Aorta (tissue), 5 donors: ENCODE data around the gene ALPP. TPM values are rescaled to one million over a fixed set of nuclear protein-coding genes. Genes with fewer than 3 reads are reported as not detected.

Source experiments
- ATAC-seq: fragments of 200-7000 bp; cut with Tn5 transposase; one replicate; pipeline ENCODE4 v1.9.1; 2022; ENCODE audit warnings: moderate library complexity; ENCODE audit not compliant: low FRiP score
- DNase-seq, 2 donors: peaks; one replicate each; pipeline ENCODE4 v3.0.0-alpha.2; 2020
- H3K27ac ChIP-seq, 2 donors: one replicate each; pipeline ENCODE4 v1.5.1; 2013; ENCODE audit warnings: low read length in 2 of 2, mild to moderate bottlenecking in 2 of 2, moderate library complexity in 2 of 2, control low read depth in 1 of 2, inconsistent platforms in 1 of 2, low read depth in 1 of 2
- H3K27me3 ChIP-seq, 2 donors: one replicate each; pipeline ENCODE4 v1.6.1; 2013; ENCODE audit warnings: control low read depth in 1 of 2, low read length in 1 of 2, mild to moderate bottlenecking in 1 of 2, moderate library complexity in 1 of 2; ENCODE audit not compliant: insufficient read depth in 2 of 2, control insufficient read depth in 1 of 2
- H3K36me3 ChIP-seq, 2 donors: one replicate each; pipeline ENCODE4 v1.6.1; 2013; ENCODE audit warnings: control low read depth in 1 of 2, low read length in 1 of 2, mild to moderate bottlenecking in 1 of 2; ENCODE audit not compliant: insufficient read depth in 2 of 2, control insufficient read depth in 1 of 2
- H3K4me1 ChIP-seq, 2 donors: one replicate each; pipeline ENCODE4 v1.6.1; 2013; ENCODE audit warnings: low read length in 2 of 2, control low read depth in 1 of 2, mild to moderate bottlenecking in 1 of 2, moderate library complexity in 1 of 2; ENCODE audit not compliant: insufficient read depth in 2 of 2, control insufficient read depth in 1 of 2
- H3K4me3 ChIP-seq, 2 donors: one replicate each; pipeline ENCODE4 v1.5.1; 2013; ENCODE audit warnings: low read length in 2 of 2, control low read depth in 1 of 2, mild to moderate bottlenecking in 1 of 2
- H3K9me3 ChIP-seq: one replicate; pipeline ENCODE4 v1.6.1; 2013; ENCODE audit warnings: mild to moderate bottlenecking, low read length; ENCODE audit not compliant: control insufficient read depth
- WGBS, 2 donors: extraction: QIAGEN DNeasy Blood & Tissue Kit; methylation state at CpG; one replicate each; pipeline ENCODE4 v1.1.7; 2013; 5-methylcytosine and 5-hydroxymethylcytosine counted together
- intact Hi-C, 2 donors: fragments of 100-400 bp; cut with DNase I; formaldehyde crosslinking; loops; one replicate each; pipeline versions ENCODE4 v1.14.2 to v1.15.0; 2022
- polyA plus RNA-seq, 2 donors: library from polyadenylated mRNA; stranded (reverse); fragments of 200-250 nt; gene quantifications; one replicate each; pipeline ENCODE4 v1.2.3, GENCODE V29; 2013
- total RNA-seq, 2 donors: library from RNA; stranded (reverse); fragmentation: NEBNext Ultra II Directional; extraction: Animal tissue kit (Norgen Biotek cat#: 25700); gene quantifications; one replicate each; pipeline ENCODE4 v1.2.1, GENCODE V29; 2021
- donor health status: healthy with polysubstance abuse.
- donor health status: Bipolar disorder and iron deficiency.
- donor health status: DM: no; HTN: no; CAD: no.
- donor health status: DM: no; HTN: no; CAD: no.
- donor health status: DM: yes; HTN: yes; CAD: no.

Gene ALPP
- total and polyA plus RNA-seq, 4 donors = not detected

- intact Hi-C loops = no loop called here
- no peak for ATAC-seq
Measured at GRCh38 chr2:232415138-232415690, 36.7 kb downstream of the ALPP start.

GRCh38 chr2:232415736-232416520, 37.4 kb downstream of the ALPP start:
- WGBS, 2 donors = 93 to 97% methylated on average over 12 of the region's 12 CpGs
- no peak for DNase-seq
- Histone ChIP-seq H3K4me3 (no peak overlapping the region), H3K4me1 (no peaks in the 10 kb centered on the region), H3K9me3 (no peaks in the 10 kb centered on the region), H3K27me3 (no peaks in the 10 kb centered on the region), H3K36me3 (no peaks in the 10 kb centered on the region), H3K27ac (no peak overlapping the region)
- intact Hi-C loops = no loop called here
- ATAC-seq = no peak

More at GRCh38 chr2:232415138-232415690, 36.7 kb downstream of the ALPP start:
- H3K9me3 ChIP-seq = no peaks in the 10 kb centered on the region
- no peaks in the 10 kb centered on the region for H3K27me3 ChIP-seq
- no peak for DNase-seq
- no peak overlapping the region for H3K27ac ChIP-seq
- H3K4me1 ChIP-seq = no peaks in the 10 kb centered on the region
- WGBS, 2 donors = 82 to 87% methylated on average over 8 of the region's 8 CpGs
- no peak overlapping the region for H3K4me3 ChIP-seq
- no peaks in the 10 kb centered on the region for H3K36me3 ChIP-seq

- WGBS, 2 donors = 93% methylated on average over 17 of the region's 17 CpGs
- no peak overlapping the region for H3K4me3 ChIP-seq
- DNase-seq (no peak), ATAC-seq (no peak)
- no peaks in the 10 kb centered on the region for H3K27me3 ChIP-seq
- H3K9me3 ChIP-seq = no peaks in the 10 kb centered on the region
- no peaks in the 10 kb centered on the region for H3K4me1 ChIP-seq
- no peak overlapping the region for H3K27ac ChIP-seq
- no peaks in the 10 kb centered on the region for H3K36me3 ChIP-seq
- intact Hi-C loops = no loop called here
Measured at GRCh38 chr2:232416521-232417470, 38.2 kb downstream of the ALPP start.

DNA sequence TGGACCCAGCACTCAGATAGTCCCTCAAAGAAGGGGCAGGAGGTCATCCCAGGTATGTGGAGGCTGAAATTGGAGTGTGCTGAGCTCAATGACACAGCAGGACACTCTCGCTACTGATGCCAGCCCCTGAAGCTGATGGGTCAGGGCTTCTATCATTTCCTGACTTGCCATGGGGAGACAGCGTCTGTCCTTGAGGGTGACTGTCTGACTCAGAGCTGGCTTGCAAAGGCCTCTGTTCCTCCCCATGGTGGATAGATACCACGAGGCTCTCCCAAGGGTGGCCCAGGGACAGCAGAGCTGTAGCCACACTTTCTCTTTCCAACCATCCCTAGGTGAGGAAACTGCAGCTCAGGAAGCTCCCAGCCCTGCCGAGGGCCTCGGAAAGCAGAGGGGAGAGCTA, 38.9 kb downstream of the ALPP start:
- Histone ChIP-seq H3K27ac (no peak overlapping the region), H3K36me3 (no peaks in the 10 kb centered on the region), H3K4me1 (no peaks in the 10 kb centered on the region), H3K27me3 (no peaks in the 10 kb centered on the region), H3K4me3 (no peak overlapping the region), H3K9me3 (peaks cover 1% of the 10 kb centered on the region)
- DNase-seq = no peak
- intact Hi-C loops = no loop called here
- ATAC-seq = no peak
- 84 to 85% methylated on average over 5 of the region's 5 CpGs for WGBS, 2 donors

- Histone ChIP-seq H3K4me3 (no peak overlapping the region), H3K27me3 (no peaks in the 10 kb centered on the region), H3K4me1 (no peaks in the 10 kb centered on the region), H3K36me3 (no peaks in the 10 kb centered on the region), H3K27ac (no peak overlapping the region), H3K9me3 (peaks cover 1% of the 10 kb centered on the region)
- ATAC-seq (no peak), DNase-seq (no peak)
- intact Hi-C loops = no loop called here
- WGBS, 2 donors = 70 to 73% methylated on average over 6 of the region's 6 CpGs
Measured at GRCh38 chr2:232418056-232418455, 39.5 kb downstream of the ALPP start.

- no peak overlapping the region for H3K27ac ChIP-seq
- peaks cover 1% of the 10 kb centered on the region for H3K9me3 ChIP-seq
- H3K4me1 ChIP-seq = no peaks in the 10 kb centered on the region
- H3K27me3 ChIP-seq = no peaks in the 10 kb centered on the region
- no peak overlapping the region for H3K4me3 ChIP-seq
- intact Hi-C loops = no loop called here
- WGBS, 2 donors = 2 to 3% methylated on average over 45 to 49 of the region's 49 CpGs
- DNase-seq (no peak), ATAC-seq (no peak)
- H3K36me3 ChIP-seq = no peaks in the 10 kb centered on the region
Measured at GRCh38 chr2:232418466-232419244, 40.1 kb downstream of the ALPP start.

DNA sequence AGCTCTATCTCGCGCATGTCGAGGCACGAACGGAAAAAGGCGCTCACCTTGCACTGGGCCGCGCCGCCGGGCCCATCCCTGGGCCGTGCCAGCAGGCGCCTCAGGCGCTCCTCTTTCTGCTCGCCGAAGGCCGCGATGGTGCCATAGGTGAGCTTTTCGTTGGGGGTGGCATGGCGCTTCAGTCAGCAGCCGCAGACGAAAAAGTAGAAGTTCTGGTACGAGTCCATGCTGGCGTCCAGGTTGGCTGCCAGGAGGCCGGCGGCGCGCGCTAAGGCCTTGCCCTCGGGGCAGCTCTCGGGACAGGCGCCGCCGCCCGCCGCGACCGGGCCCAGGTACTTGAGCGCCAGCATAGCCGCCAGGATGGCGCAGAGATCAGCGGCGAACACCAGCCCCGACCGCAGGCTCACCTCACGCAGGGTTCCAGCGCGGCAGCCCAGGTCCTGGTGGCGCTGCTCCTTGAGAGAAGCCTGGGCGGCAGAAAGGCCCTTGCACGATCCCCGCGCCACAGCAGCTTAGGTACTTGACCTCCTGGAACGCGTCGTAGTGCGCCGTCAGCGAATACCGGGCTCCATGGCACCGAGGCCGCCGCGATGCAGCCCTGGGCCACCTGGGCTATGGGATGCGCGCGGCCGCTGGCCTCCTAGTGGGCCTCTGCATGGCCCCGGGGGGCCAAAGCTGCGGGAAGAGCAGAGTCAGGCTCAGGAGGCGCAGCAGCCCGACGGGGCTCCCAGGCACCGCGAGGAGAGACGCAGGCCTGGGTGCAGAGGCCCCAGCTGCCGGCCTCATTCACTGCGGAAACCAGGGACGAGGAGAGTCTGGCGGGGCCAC, 40.9 kb downstream of the ALPP start:
- 2% methylated on average over 73 to 79 of the region's 79 CpGs for WGBS, 2 donors
- Histone ChIP-seq H3K4me3 (no peak overlapping the region), H3K9me3 (peaks cover 1% of the 10 kb centered on the region), H3K27ac (no peak overlapping the region), H3K4me1 (no peaks in the 10 kb centered on the region), H3K27me3 (no peaks in the 10 kb centered on the region), H3K36me3 (no peaks in the 10 kb centered on the region)
- DNase-seq (peak in 1 of 2 donors; percentile 71), ATAC-seq (peak; percentile 39)
- intact Hi-C loops = no loop called here
